B cell (primary cell): ENCODE data around the gene RALGAPA2. TPM values are rescaled to one million over a fixed set of nuclear protein-coding genes. Genes with fewer than 3 reads are reported as not detected.

Experiments used
- ATAC-seq: fragments of 200-7000 bp; cut with Tn5 transposase; one replicate; pipeline ENCODE4 v1.10.0; 2021; ENCODE audit warnings: low read depth, mild to moderate bottlenecking, moderate number of reproducible peaks, moderate library complexity
- CTCF ChIA-PET: fragments of 350-600 bp; sonication (Branson Sonifier 250); formaldehyde crosslinking; loops from one replicate; lab custom pipeline; 2021; ENCODE audit warnings: antibody characterized with exemption, inconsistent platforms; lab: Charles Lee
- POLR2A ChIA-PET: fragments of 350-600 bp; sonication (Branson Sonifier 250); formaldehyde crosslinking; loops from one replicate; lab custom pipeline; 2021; ENCODE audit warnings: antibody characterized with exemption; lab: Charles Lee
- DNase-seq: peaks from one replicate; pipeline ENCODE4 v3.0.0; 2013
- H2AFZ ChIP-seq: 2 replicates; pipeline ENCODE4 v1.6.1; 2012; ENCODE audit warnings: mild to moderate bottlenecking, low read depth, low read length; ENCODE audit not compliant: insufficient read depth, poor library complexity, severe bottlenecking
- H3K27ac ChIP-seq, 2 donors: 1 replicate in 1 of 2; 2 replicates in 1 of 2; pipeline ENCODE4 v1.5.1; 2012 to 2013; ENCODE audit warnings: low read length in 2 of 2, mild to moderate bottlenecking in 2 of 2, moderate library complexity in 1 of 2
- H3K27me3 ChIP-seq, 4 experiments: fragments of 200-600 bp in 1 of 4; sonication (generic) in 1 of 4; replicated peaks in 1 of 4; 1 replicate in 2 of 4; 2 replicates in 2 of 4; pipeline versions ENCODE4 v1.6.1 to v1.7.0; 2013 to 2016; ENCODE audit warnings: low read length in 3 of 4, mild to moderate bottlenecking in 2 of 4, mixed read lengths in 1 of 4, moderate library complexity in 1 of 4; ENCODE audit not compliant: insufficient read depth in 4 of 4, control insufficient read depth in 3 of 4; ENCODE audit errors: control extremely low read depth in 1 of 4
- H3K36me3 ChIP-seq, 2 experiments: replicated peaks in 1 of 2; 1 replicate in 1 of 2; 2 replicates in 1 of 2; pipeline versions ENCODE4 v1.6.1 to v1.7.1; 2013; ENCODE audit warnings: low read length in 1 of 2; ENCODE audit not compliant: insufficient read depth in 2 of 2, control insufficient read depth in 1 of 2; ENCODE audit errors: control extremely low read depth in 1 of 2, extremely low read depth in 1 of 2
- H3K4me1 ChIP-seq, 2 donors: fragments of 200-600 bp in 1 of 2; sonication (generic) in 1 of 2; 1 replicate in 1 of 2; 2 replicates in 1 of 2; pipeline versions ENCODE4 v1.5.1 to v1.6.1; 2013 to 2017; ENCODE audit warnings: low read length in 2 of 2; ENCODE audit not compliant: control insufficient read depth in 2 of 2, insufficient read depth in 2 of 2
- H3K4me2 ChIP-seq: replicated peaks from 2 replicates; pipeline ENCODE3; 2012; ENCODE audit warnings: mild to moderate bottlenecking, low read depth, low read length; ENCODE audit not compliant: poor library complexity, severe bottlenecking
- H3K4me3 ChIP-seq, 5 experiments: fragments of 200-600 bp in 1 of 5; sonication (generic) in 1 of 5; 1 replicate in 3 of 5; 2 replicates in 2 of 5; pipeline versions ENCODE4 v1.5.1 to v1.7.0; 2011 to 2016; ENCODE audit warnings: low read length in 4 of 5, mild to moderate bottlenecking in 4 of 5, low read depth in 2 of 5, control low read depth in 1 of 5, moderate library complexity in 1 of 5; ENCODE audit not compliant: insufficient read depth in 1 of 5; ENCODE audit errors: control extremely low read depth in 1 of 5, extremely low read depth in 1 of 5
- H3K79me2 ChIP-seq: fragments of 200-600 bp; sonication (generic); one replicate; pipeline ENCODE4 v1.6.0; 2016; ENCODE audit warnings: low read length; ENCODE audit not compliant: control insufficient read depth, insufficient read depth
- H3K9ac ChIP-seq: fragments of 200-600 bp; sonication (generic); 2 replicates; pipeline ENCODE4 v1.6.1; 2017; ENCODE audit warnings: mild to moderate bottlenecking, low read length, moderate library complexity
- H3K9me3 ChIP-seq, 3 donors: one replicate each; pipeline versions ENCODE4 v1.6.1 to v1.7.1; 2013; ENCODE audit warnings: low read length in 2 of 3; ENCODE audit not compliant: control insufficient read depth in 2 of 3, insufficient read depth in 1 of 3; ENCODE audit errors: control extremely low read depth in 1 of 3
- H4K20me1 ChIP-seq: 2 replicates; pipeline ENCODE4 v1.6.0; 2012; ENCODE audit warnings: mild to moderate bottlenecking, low read length; ENCODE audit not compliant: insufficient read depth, control insufficient read depth, poor library complexity, severe bottlenecking
- H3K27ac Mint-ChIP-seq: one replicate; pipeline ENCODE4 v1.8.0; 2021; ENCODE audit warnings: mixed read lengths
- H3K27me3 Mint-ChIP-seq: one replicate; pipeline ENCODE4 v1.8.0; 2021; ENCODE audit warnings: mixed read lengths
- H3K4me1 Mint-ChIP-seq: one replicate; pipeline ENCODE4 v1.8.0; 2021; ENCODE audit warnings: mixed read lengths
- H3K4me3 Mint-ChIP-seq: one replicate; pipeline ENCODE4 v1.8.0; 2021; ENCODE audit warnings: mixed read lengths
- H3K9me3 Mint-ChIP-seq: one replicate; pipeline ENCODE4 v1.8.0; 2022; ENCODE audit warnings: mixed read lengths; ENCODE audit not compliant: insufficient read depth
- CTCF ChIP-seq: fragments of 200-600 bp; IDR thresholded peaks from one replicate; pipeline ENCODE4 v1.8.0; 2022; ENCODE audit warnings: antibody characterized with exemption, mild to moderate bottlenecking
- EZH2 ChIP-seq: IDR thresholded peaks from 2 replicates; pipeline ENCODE4 v1.6.1; 2012; ENCODE audit warnings: borderline replicate concordance, low read depth, mild to moderate bottlenecking, moderate library complexity, low read length; ENCODE audit not compliant: insufficient read depth, poor library complexity, severe bottlenecking
- WGBS: methylation state at CpG from one replicate; pipeline ENCODE4 v1.1.5; 2013; ENCODE audit warnings: missing lambda C conversion rate; ENCODE audit not compliant: insufficient coverage; 5-methylcytosine and 5-hydroxymethylcytosine counted together
- intact Hi-C: fragments of 100-400 bp; cut with micrococcal nuclease; formaldehyde crosslinking; loops from one replicate; pipeline ENCODE4 v1.10.0; 2022
- polyA plus RNA-seq: library from polyadenylated mRNA; depleted of rRNA; stranded (reverse); fragments of >200 nt; gene quantifications from 2 replicates; pipeline ENCODE4 v1.2.3, GENCODE V29; 2012
- total RNA-seq, 2 donors: library from RNA; stranded (reverse); fragments of 120-200 nt in 1 of 2; gene quantifications; 1 replicate in 1 of 2; 2 replicates in 1 of 2; pipeline versions ENCODE4 v1.2.3 to v1.2.4, GENCODE V29; 2013 to 2022

Gene RALGAPA2
- total and polyA plus RNA-seq, 2 donors (not counting 1 experiment from before 2014, with no cell fraction given) = 6.4 to 33.1 TPM

- Mint-ChIP-seq H3K4me3 (peak overlapping the region; percentile 29), H3K27ac (peak overlapping the region; percentile 26), H3K4me1 (peaks cover 40% of the 10 kb centered on the region), H3K9me3 (no peaks in the 10 kb centered on the region), H3K27me3 (peaks cover 57% of the 10 kb centered on the region)
- WGBS = 6% methylated on average over 9 of the region's 18 CpGs
- Histone ChIP-seq H3K36me3 (no peaks in the 10 kb centered on the region), H3K9me3 (peaks cover 0 to 16% (median 1%) of the 10 kb centered on the region in 3 donors), H3K4me1 (peaks cover 27 to 31% of the 10 kb centered on the region in 2 donors), H3K4me2 (no peak overlapping the region), H3K27ac (no peak overlapping the region), H3K9ac (no peak overlapping the region), H3K4me3 (no peak overlapping the region), H2AFZ (no peak overlapping the region), H3K27me3 (peaks cover 0 to 67% (median 33%) of the 10 kb centered on the region in 4 experiments), H3K79me2 (no peaks in the 10 kb centered on the region), H4K20me1 (no peaks in the 10 kb centered on the region)
- intact Hi-C loops = no loop called here
- ChIA-PET CTCF (no interaction called here), POLR2A (no interaction called here)
- DNase-seq = peak; percentile 24
- no peak for TF ChIP-seq EZH2
- no peak for TF ChIP-seq CTCF
- ATAC-seq = no peak
These were observed 346.8 kb downstream of the RALGAPA2 start for GRCh38 chr20:20365480-20366161.
